OCI-LY1 (cell line): Measurements from ENCODE around the gene DDX49.

ENCODE experiments used
- H2AFZ ChIP-seq: fragments of 200-600 bp; sonication (generic), shearing (Covaris generic); 2 replicates; pipeline ENCODE4 v1.6.0; 2014; ENCODE audit warnings: antibody characterized with exemption, mild to moderate bottlenecking, low read length
- H3F3A ChIP-seq: fragments of 200-600 bp; sonication (generic), shearing (Covaris generic); 2 replicates; pipeline ENCODE4 v1.6.0; 2014; ENCODE audit warnings: mild to moderate bottlenecking, antibody characterized with exemption, low read length, moderate library complexity; ENCODE audit not compliant: insufficient read depth
- H3K27ac ChIP-seq: fragments of 200-600 bp; sonication (generic); 2 replicates; pipeline ENCODE4 v1.5.1; 2014; ENCODE audit warnings: low read length, mixed run types, mild to moderate bottlenecking, low read depth; ENCODE audit not compliant: poor library complexity, severe bottlenecking
- H3K27me3 ChIP-seq: fragments of 200-600 bp; sonication (generic); 2 replicates; pipeline ENCODE4 v1.6.0; 2014; ENCODE audit warnings: antibody characterized with exemption, mild to moderate bottlenecking, low read length, moderate library complexity; ENCODE audit not compliant: insufficient read depth
- H3K36me3 ChIP-seq: fragments of 200-600 bp; sonication (generic); 2 replicates; pipeline ENCODE4 v1.6.1; 2014; ENCODE audit warnings: mild to moderate bottlenecking, antibody characterized with exemption, low read length, moderate library complexity, mixed read lengths; ENCODE audit not compliant: insufficient read depth
- H3K4me1 ChIP-seq: fragments of 200-600 bp; sonication (generic); 2 replicates; pipeline ENCODE4 v1.5.1; 2014; ENCODE audit warnings: mild to moderate bottlenecking, low read length, moderate library complexity; ENCODE audit not compliant: insufficient read depth, severe bottlenecking
- H3K4me2 ChIP-seq: fragments of 200-600 bp; sonication (generic), shearing (Covaris generic); 2 replicates; pipeline ENCODE4 v1.6.1; 2014; ENCODE audit warnings: low read length
- H3K4me3 ChIP-seq: fragments of 200-600 bp; sonication (generic); 2 replicates; pipeline ENCODE4 v1.5.1; 2014; ENCODE audit warnings: low read length, low read depth, mild to moderate bottlenecking, mixed read lengths; ENCODE audit not compliant: poor library complexity, severe bottlenecking
- H3K79me2 ChIP-seq: fragments of 200-600 bp; shearing (Covaris generic); 2 replicates; pipeline ENCODE4 v1.6.1; 2016; ENCODE audit warnings: mixed run types, low read length, mixed read lengths; ENCODE audit not compliant: insufficient read depth
- H3K9ac ChIP-seq: fragments of 200-600 bp; sonication (generic), shearing (Covaris generic); 2 replicates; pipeline ENCODE4 v1.6.1; 2014; ENCODE audit warnings: mild to moderate bottlenecking, low read length, mixed read lengths
- H3K9me2 ChIP-seq: fragments of 200-600 bp; sonication (generic), shearing (Covaris generic); 2 replicates; pipeline ENCODE4 v1.6.1; 2014; ENCODE audit warnings: low read depth, mild to moderate bottlenecking, low read length, mixed read lengths
- H3K9me3 ChIP-seq: fragments of 200-600 bp; shearing (Covaris generic); 2 replicates; pipeline ENCODE4 v1.6.1; 2014; ENCODE audit warnings: low read length, mixed read lengths
- H4K20me1 ChIP-seq: fragments of 200-600 bp; sonication (generic), shearing (Covaris generic); 2 replicates; pipeline ENCODE4 v1.6.0; 2016; ENCODE audit warnings: mild to moderate bottlenecking, low read length; ENCODE audit not compliant: insufficient read depth
- EZH2 ChIP-seq: fragments of 200-600 bp; sonication (generic), shearing (Covaris generic); IDR thresholded peaks from 2 replicates; pipeline ENCODE4 v1.8.0; 2017; ENCODE audit warnings: borderline replicate concordance, mixed run types, mild to moderate bottlenecking, antibody characterized with exemption, low read length, moderate library complexity, mixed read lengths
- TF ChIP-seq, protein P1 (sequence below): fragments of 200-600 bp; sonication (generic), shearing (Covaris generic); IDR thresholded peaks from 2 replicates; pipeline ENCODE4 v1.5.1; 2017; ENCODE audit warnings: mild to moderate bottlenecking, antibody characterized with exemption, low read length, moderate library complexity, mixed read lengths

The DDX49 gene

DNA sequence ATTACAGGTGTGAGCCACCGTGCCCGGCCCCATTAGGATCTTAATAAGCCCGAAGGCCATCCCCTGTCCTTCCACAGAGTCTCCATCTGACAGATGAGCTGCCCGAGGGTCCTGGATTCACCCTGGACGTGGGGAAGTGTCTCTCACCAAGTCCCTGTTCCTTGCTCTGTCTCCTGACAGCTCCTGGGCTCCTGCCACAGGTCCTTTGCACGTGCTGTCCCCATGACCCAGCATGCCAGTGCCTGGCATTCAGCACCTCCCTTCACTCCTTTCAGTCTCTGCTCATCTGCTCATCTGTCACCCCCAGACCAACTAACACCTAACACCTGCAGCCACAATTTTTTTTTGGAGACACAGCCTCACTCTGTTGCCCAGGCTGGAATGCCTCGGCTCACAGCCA, 38.0 kb upstream of the DDX49 start:
- 0 out of 2 replicates have a peak, but pooled peaks cover 3% of the 10 kb centered on the region for H3K9me3 ChIP-seq
- H3K4me3 ChIP-seq = no peak overlapping the region
- H3K9ac ChIP-seq = no peak overlapping the region
- no peaks in the 10 kb centered on the region for H3K9me2 ChIP-seq
- H3F3A ChIP-seq = no peaks in the 10 kb centered on the region
- no peaks in the 10 kb centered on the region for H4K20me1 ChIP-seq
- no peak overlapping the region for H3K27ac ChIP-seq
- H3K4me2 ChIP-seq = no peak overlapping the region
- no peak for TF ChIP-seq EZH2
- TF ChIP-seq, protein P1, sequence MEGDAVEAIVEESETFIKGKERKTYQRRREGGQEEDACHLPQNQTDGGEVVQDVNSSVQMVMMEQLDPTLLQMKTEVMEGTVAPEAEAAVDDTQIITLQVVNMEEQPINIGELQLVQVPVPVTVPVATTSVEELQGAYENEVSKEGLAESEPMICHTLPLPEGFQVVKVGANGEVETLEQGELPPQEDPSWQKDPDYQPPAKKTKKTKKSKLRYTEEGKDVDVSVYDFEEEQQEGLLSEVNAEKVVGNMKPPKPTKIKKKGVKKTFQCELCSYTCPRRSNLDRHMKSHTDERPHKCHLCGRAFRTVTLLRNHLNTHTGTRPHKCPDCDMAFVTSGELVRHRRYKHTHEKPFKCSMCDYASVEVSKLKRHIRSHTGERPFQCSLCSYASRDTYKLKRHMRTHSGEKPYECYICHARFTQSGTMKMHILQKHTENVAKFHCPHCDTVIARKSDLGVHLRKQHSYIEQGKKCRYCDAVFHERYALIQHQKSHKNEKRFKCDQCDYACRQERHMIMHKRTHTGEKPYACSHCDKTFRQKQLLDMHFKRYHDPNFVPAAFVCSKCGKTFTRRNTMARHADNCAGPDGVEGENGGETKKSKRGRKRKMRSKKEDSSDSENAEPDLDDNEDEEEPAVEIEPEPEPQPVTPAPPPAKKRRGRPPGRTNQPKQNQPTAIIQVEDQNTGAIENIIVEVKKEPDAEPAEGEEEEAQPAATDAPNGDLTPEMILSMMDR = no peak
- no peaks in the 10 kb centered on the region for H3K79me2 ChIP-seq
- no peaks in the 10 kb centered on the region for H3K27me3 ChIP-seq
- peaks cover 6% of the 10 kb centered on the region for H3K4me1 ChIP-seq
- no peaks in the 10 kb centered on the region for H3K36me3 ChIP-seq
- H2AFZ ChIP-seq = no peak overlapping the region

DNA sequence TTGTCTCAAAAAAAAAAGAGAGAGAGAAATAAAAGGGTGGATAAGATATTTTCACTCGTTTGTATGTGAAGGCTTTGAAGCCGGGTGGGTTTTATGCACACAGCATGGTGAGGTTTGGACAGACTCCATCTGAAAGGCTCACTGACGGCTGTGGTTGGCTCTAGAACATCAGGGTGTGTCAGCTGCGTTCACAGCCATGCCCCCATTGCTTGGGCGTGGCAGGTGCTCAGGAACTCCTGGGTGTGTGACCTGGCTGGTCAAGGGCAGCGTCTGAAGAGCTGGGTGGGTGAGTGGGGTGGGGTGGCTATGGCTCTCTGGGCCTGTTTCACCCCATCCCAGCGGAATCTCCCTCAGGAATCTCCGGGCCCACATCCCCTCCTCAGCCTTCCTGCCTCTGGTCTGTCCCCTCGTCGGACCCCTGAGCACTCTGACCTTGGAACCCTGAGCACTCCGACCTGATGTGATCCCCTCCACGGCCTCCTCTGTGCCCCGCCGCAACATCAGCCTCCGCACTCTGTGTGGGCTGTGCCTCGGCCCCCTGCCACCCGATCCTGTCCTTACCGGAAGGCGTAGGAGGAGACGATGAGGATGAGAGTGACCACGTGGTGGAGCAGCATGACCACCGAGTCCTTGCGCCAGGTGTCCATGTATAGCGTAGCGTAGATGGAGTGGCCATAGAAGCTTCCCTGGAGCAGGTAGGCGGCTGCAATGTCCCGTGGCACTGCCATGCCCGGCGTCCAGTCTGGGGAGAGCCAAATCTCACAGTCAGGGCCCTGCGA, 35.8 kb upstream of the DDX49 start:
- no peak overlapping the region for H3K4me2 ChIP-seq
- H3F3A ChIP-seq = no peaks in the 10 kb centered on the region
- no peaks in the 10 kb centered on the region for H3K79me2 ChIP-seq
- no peaks in the 10 kb centered on the region for H3K36me3 ChIP-seq
- H3K4me1 ChIP-seq = peaks cover 6% of the 10 kb centered on the region
- no peak overlapping the region for H2AFZ ChIP-seq
- H3K9me3 ChIP-seq = no peaks in the 10 kb centered on the region
- no peaks in the 10 kb centered on the region for H4K20me1 ChIP-seq
- TF ChIP-seq, protein P1 = no peak
- TF ChIP-seq EZH2 = no peak
- no peak overlapping the region for H3K9ac ChIP-seq
- no peaks in the 10 kb centered on the region for H3K9me2 ChIP-seq
- no peak overlapping the region for H3K27ac ChIP-seq
- peaks cover 8% of the 10 kb centered on the region for H3K27me3 ChIP-seq
- no peak overlapping the region for H3K4me3 ChIP-seq

DNA sequence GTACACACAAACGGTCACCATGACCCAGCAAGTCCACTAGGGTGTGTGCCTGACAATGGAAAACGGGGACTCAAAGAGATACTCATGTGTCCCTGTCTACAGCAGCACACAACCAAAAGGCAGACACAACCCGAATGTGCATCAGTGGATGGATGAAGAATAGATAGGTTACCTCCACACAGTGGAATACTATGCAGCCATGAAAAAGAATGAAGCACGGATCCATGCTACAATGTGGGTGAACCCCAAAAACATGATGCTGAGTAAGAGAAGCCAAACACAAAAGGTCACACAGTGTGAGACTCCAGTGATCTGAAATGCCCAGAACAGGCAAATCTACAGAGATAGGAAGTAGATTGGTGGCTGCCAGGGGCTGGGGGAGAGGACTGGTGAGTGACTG, 32.5 kb upstream of the DDX49 start:
- Histone ChIP-seq H3K27ac (no peak overlapping the region), H3F3A (no peaks in the 10 kb centered on the region), H3K9me2 (no peaks in the 10 kb centered on the region), H4K20me1 (no peaks in the 10 kb centered on the region), H3K79me2 (no peaks in the 10 kb centered on the region), H3K4me3 (no peak overlapping the region), H3K36me3 (no peaks in the 10 kb centered on the region), H3K9me3 (no peaks in the 10 kb centered on the region), H3K4me1 (no peaks in the 10 kb centered on the region), H3K9ac (no peak overlapping the region), H2AFZ (no peak overlapping the region), H3K4me2 (no peak overlapping the region), H3K27me3 (peaks cover 8% of the 10 kb centered on the region)
- no peak for TF ChIP-seq EZH2
- TF ChIP-seq, protein P1 = no peak
